RPMI8226 (cell line): ENCODE data around the gene SYCP2.

Experiments
- DNase-seq: peaks from one replicate; pipeline ENCODE4 v3.0.0-alpha.2; 2015

The SYCP2 gene

GRCh38 chr20:59832406-59833363 is 100.8 kb downstream of the SYCP2 start:
- DNase-seq: no peak

- DNase-seq: no peak
These were observed 101.5 kb downstream of the SYCP2 start for GRCh38 chr20:59831916-59832270.

GRCh38 chr20:59831024-59831915 is 102.2 kb downstream of the SYCP2 start:
- no peak for DNase-seq

- DNase-seq: no peak
These were observed 102.8 kb downstream of the SYCP2 start for GRCh38 chr20:59830665-59831023.

GRCh38 chr20:59829786-59830664 is 103.4 kb downstream of the SYCP2 start:
- DNase-seq: peak; percentile 15

GRCh38 chr20:59829054-59829785 is 104.2 kb downstream of the SYCP2 start:
- DNase-seq: no peak

- no peak for DNase-seq
These were observed 105.0 kb downstream of the SYCP2 start for GRCh38 chr20:59828125-59829053.

GRCh38 chr20:59827138-59828056 is 106.0 kb downstream of the SYCP2 start:
- DNase-seq: no peak

GRCh38 chr20:59825944-59826759 is 107.3 kb downstream of the SYCP2 start:
- DNase-seq: peak; percentile 76

- no peak for DNase-seq
These were observed 107.9 kb downstream of the SYCP2 start for GRCh38 chr20:59825563-59825920.

GRCh38 chr20:59824711-59825562 is 108.5 kb downstream of the SYCP2 start:
- no peak for DNase-seq

GRCh38 chr20:59823491-59824259 is 109.8 kb downstream of the SYCP2 start:
- DNase-seq: no peak

GRCh38 chr20:59823030-59823423 is 110.4 kb downstream of the SYCP2 start:
- DNase-seq: no peak

- no peak for DNase-seq
These were observed 111.0 kb downstream of the SYCP2 start for GRCh38 chr20:59822291-59823029.

GRCh38 chr20:59821788-59822187 is 111.6 kb downstream of the SYCP2 start:
- no peak for DNase-seq

GRCh38 chr20:59821201-59821600 is 112.2 kb downstream of the SYCP2 start:
- DNase-seq: no peak
